GM12872 (cell line): Measurements from ENCODE around the gene PTTG1IP.

Experiments
- TF ChIP-seq, protein P1 (sequence below): IDR thresholded peaks from 3 replicates; pipeline ENCODE4 v1.5.1; 2011; ENCODE audit warnings: low read depth, mild to moderate bottlenecking, low read length, moderate library complexity; ENCODE audit not compliant: insufficient read depth

PTTG1IP gene

GRCh38 chr21:44878053-44878982 lies 4.8 kb upstream of the PTTG1IP start:
- TF ChIP-seq, protein P1, sequence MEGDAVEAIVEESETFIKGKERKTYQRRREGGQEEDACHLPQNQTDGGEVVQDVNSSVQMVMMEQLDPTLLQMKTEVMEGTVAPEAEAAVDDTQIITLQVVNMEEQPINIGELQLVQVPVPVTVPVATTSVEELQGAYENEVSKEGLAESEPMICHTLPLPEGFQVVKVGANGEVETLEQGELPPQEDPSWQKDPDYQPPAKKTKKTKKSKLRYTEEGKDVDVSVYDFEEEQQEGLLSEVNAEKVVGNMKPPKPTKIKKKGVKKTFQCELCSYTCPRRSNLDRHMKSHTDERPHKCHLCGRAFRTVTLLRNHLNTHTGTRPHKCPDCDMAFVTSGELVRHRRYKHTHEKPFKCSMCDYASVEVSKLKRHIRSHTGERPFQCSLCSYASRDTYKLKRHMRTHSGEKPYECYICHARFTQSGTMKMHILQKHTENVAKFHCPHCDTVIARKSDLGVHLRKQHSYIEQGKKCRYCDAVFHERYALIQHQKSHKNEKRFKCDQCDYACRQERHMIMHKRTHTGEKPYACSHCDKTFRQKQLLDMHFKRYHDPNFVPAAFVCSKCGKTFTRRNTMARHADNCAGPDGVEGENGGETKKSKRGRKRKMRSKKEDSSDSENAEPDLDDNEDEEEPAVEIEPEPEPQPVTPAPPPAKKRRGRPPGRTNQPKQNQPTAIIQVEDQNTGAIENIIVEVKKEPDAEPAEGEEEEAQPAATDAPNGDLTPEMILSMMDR, result no peak

DNA sequence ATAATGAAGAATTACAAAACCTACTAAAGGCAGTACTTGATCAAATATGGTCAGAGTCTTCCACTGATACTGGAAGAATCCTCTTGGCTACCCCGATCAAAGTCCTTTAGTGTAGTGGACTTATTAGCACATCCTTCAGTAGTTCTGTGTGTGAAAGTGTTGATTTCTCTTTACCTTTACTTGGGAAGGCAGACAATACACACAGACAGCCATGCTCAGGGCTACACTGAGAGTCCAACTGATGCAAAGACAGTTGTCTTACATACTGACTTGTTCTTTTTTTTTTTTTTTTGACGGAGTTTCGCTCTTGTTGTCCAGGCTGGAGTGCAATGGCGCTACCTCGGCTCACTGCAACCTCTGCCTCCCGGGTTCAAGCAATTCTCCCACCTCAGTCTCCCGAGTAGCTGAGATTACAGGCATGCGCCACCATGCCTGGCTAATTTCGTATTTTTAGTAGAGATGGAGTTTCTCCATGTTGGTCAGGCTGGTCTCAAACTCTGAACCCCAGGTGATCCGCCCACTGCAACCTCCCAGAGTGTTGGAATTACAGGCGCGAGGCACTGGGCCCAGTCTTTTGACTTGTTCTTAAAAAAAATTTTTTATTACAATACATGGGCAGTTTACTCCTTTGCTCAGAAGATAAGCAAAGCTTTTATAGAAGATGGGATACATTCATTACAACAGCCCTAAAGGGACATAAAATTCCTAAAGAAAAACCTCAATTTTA lies 3.5 kb upstream of the PTTG1IP start:
- TF ChIP-seq, protein P1, result no peak

- TF ChIP-seq, protein P1, result no peak
Observed at GRCh38 chr21:44875316-44875700, 1.8 kb upstream of the PTTG1IP start.

GRCh38 chr21:44874497-44875315 lies 1.2 kb upstream of the PTTG1IP start:
- TF ChIP-seq, protein P1, result no peak

DNA sequence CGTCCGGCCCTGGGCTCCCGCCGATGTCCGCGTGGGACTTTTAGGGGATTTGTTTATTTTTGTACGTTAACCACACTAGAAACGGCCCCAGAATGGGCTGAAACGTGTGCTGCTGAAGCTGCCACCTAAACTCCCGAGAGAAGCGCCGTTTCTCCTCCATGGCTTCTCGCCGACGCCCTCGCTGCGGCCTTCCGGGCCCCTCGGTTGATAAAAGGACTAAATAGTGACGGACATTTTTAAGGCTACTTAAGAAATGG lies 678 bp upstream of the PTTG1IP start:
- TF ChIP-seq, protein P1, result no peak

GRCh38 chr21:44872649-44873355 lies 688 bp downstream of the PTTG1IP start:
- TF ChIP-seq, protein P1, result no peak

GRCh38 chr21:44872323-44872648 lies 1.2 kb downstream of the PTTG1IP start:
- TF ChIP-seq, protein P1, result 0 out of 3 replicates have a peak, but pooled peaks have one; percentile 10
